ENCODE data around the gene INSIG1.

Gene INSIG1

GRCh38 chr7:155308330-155309020 lies 10.8 kb downstream of the INSIG1 start:
- no peak overlapping the region for H3K4me3 ChIP-seq (ENCODE audit: low read length)
- no peak overlapping the region for H3K9ac ChIP-seq (ENCODE audit: low read depth, low read length)
- no peaks in the 10 kb centered on the region for H3K9me3 ChIP-seq (replicated peaks; ENCODE audit: low read length)
- no peaks in the 10 kb centered on the region for H3K27me3 ChIP-seq (ENCODE audit: control insufficient read depth, insufficient read depth, low read length)
- no peaks in the 10 kb centered on the region for H3K4me1 ChIP-seq (ENCODE audit: control insufficient read depth, insufficient read depth, low read length)
- H3K4me2 ChIP-seq (ENCODE audit: low read length), result no peak overlapping the region
- peaks cover 60% of the 10 kb centered on the region for H3K36me3 ChIP-seq (ENCODE audit: insufficient read depth, low read length)

- H3K4me2 ChIP-seq (ENCODE audit: low read length), result no peak overlapping the region
- H3K36me3 ChIP-seq (ENCODE audit: insufficient read depth, low read length), result peaks cover 57% of the 10 kb centered on the region
- no peaks in the 10 kb centered on the region for H3K27me3 ChIP-seq (ENCODE audit: control insufficient read depth, insufficient read depth, low read length)
- no peaks in the 10 kb centered on the region for H3K4me1 ChIP-seq (ENCODE audit: control insufficient read depth, insufficient read depth, low read length)
- H3K9me3 ChIP-seq (replicated peaks; ENCODE audit: low read length), result no peaks in the 10 kb centered on the region
- no peak overlapping the region for H3K9ac ChIP-seq (ENCODE audit: low read depth, low read length)
- no peak overlapping the region for H3K4me3 ChIP-seq (ENCODE audit: low read length)
Measured at GRCh38 chr7:155309021-155309338, 11.3 kb downstream of the INSIG1 start.

DNA sequence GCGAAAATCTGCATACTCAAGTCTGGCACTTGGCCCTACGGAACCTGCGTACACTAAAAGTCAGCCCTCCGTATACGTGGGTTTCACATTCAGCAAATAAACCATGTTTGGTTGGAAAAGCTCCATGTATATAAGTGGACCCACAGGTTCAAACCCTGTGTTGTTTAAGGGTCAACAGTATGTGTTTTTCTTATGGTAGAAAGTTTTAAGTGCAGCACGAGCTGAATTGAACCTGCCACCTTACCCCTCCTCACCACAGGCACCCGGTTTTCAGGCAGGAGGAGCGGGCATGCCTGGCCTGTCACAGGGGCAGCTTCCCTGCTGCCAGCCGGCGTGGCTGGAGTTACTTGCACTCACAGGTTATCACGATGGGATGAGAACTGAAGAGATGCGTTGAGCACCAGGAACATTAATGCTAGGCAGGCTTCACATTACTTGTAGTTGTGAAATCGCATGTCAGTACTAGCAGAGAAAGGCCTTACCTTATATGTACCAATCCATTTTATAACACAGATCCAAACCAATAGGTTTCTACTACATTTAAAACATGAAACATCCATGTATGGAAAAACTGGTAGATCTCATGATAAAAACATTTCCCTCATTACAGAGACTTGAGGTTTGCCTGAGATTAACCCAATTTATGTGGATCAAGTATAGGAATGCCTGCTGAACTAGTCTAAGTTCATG lies 12.9 kb downstream of the INSIG1 start:
- no peaks in the 10 kb centered on the region for H3K9me3 ChIP-seq (replicated peaks; ENCODE audit: low read length)
- no peak overlapping the region for H3K9ac ChIP-seq (ENCODE audit: low read depth, low read length)
- no peak overlapping the region for H3K4me3 ChIP-seq (ENCODE audit: low read length)
- peaks cover 45% of the 10 kb centered on the region for H3K36me3 ChIP-seq (ENCODE audit: insufficient read depth, low read length)
- no peaks in the 10 kb centered on the region for H3K27me3 ChIP-seq (ENCODE audit: control insufficient read depth, insufficient read depth, low read length)
- no peak overlapping the region for H3K4me2 ChIP-seq (ENCODE audit: low read length)
- H3K4me1 ChIP-seq (ENCODE audit: control insufficient read depth, insufficient read depth, low read length), result no peaks in the 10 kb centered on the region

DNA sequence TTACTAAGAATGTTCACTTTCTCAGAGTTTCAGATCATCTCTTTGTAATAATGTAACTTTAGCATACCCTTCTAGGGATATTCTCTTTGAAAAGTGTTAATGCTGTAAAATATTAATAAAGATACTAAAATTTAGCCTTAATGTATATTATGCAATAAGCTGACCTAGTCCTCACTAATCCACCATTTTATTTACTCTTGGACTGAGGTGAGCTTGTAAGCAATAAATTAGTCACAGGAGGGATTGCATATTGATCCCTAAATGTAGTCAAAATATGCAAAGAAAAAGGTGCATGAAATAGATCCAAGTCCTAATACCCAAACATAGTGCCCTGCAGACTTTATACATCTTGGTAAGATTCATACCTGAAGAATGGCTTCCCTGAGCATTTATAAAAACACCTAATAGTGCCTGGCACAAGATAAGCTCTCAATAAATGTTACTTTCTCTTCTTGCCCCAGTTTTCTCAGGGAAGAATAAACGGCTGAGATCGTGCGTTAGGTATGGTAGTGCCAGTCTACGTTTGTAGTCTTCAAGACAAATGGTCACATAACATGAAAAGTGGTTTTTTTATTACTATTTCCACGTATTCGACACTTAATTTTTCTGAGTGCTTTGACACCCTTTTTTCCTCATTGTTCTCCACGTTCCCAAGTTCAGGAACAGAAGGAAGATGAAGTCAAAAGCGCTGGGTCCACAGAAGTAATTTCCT lies 14.3 kb downstream of the INSIG1 start:
- no peak overlapping the region for H3K9ac ChIP-seq (ENCODE audit: low read depth, low read length)
- H3K36me3 ChIP-seq (ENCODE audit: insufficient read depth, low read length), result peaks cover 35% of the 10 kb centered on the region
- H3K4me2 ChIP-seq (ENCODE audit: low read length), result no peak overlapping the region
- no peaks in the 10 kb centered on the region for H3K27me3 ChIP-seq (ENCODE audit: control insufficient read depth, insufficient read depth, low read length)
- H3K4me1 ChIP-seq (ENCODE audit: control insufficient read depth, insufficient read depth, low read length), result no peaks in the 10 kb centered on the region
- H3K4me3 ChIP-seq (ENCODE audit: low read length), result no peak overlapping the region
- no peaks in the 10 kb centered on the region for H3K9me3 ChIP-seq (replicated peaks; ENCODE audit: low read length)

- Histone ChIP-seq H3K9me3 (replicated peaks; ENCODE audit: low read length) (no peaks in the 10 kb centered on the region), H3K4me3 (ENCODE audit: low read length) (no peak overlapping the region), H3K9ac (ENCODE audit: low read depth, low read length) (no peak overlapping the region)
Measured at GRCh38 chr7:155312633-155313032, 15.0 kb downstream of the INSIG1 start.

DNA sequence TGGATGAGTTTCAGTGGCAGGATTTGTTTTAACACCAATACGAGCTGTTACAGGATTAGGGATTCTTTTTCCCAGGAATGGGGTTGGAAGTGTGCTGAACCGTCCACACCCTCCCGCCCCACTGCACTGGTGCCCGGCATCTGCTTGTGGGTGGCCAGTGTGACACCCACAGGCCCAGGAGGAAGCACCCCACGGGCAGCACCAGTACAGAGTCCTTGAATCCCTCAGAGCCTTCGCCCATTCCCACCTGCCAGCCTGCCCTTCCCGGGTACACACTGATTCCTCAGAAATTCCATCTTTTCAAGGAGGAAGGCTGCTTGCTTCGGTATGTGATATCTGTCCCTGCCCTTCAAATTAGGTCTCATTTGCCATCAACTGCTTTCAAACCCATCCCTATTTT lies 15.4 kb downstream of the INSIG1 start:
- Histone ChIP-seq H3K4me2 (ENCODE audit: low read length) (no peak overlapping the region), H3K4me3 (ENCODE audit: low read length) (no peak overlapping the region), H3K36me3 (ENCODE audit: insufficient read depth, low read length) (peaks cover 24% of the 10 kb centered on the region), H3K9me3 (replicated peaks; ENCODE audit: low read length) (no peaks in the 10 kb centered on the region), H3K9ac (ENCODE audit: low read depth, low read length) (no peak overlapping the region), H3K4me1 (ENCODE audit: control insufficient read depth, insufficient read depth, low read length) (no peaks in the 10 kb centered on the region), H3K27me3 (ENCODE audit: control insufficient read depth, insufficient read depth, low read length) (no peaks in the 10 kb centered on the region)

More at GRCh38 chr7:155312633-155313032, 15.0 kb downstream of the INSIG1 start:
- no peaks in the 10 kb centered on the region for H3K27me3 ChIP-seq (ENCODE audit: control insufficient read depth, insufficient read depth, low read length)
- H3K36me3 ChIP-seq (ENCODE audit: insufficient read depth, low read length), result peaks cover 29% of the 10 kb centered on the region
- no peaks in the 10 kb centered on the region for H3K4me1 ChIP-seq (ENCODE audit: control insufficient read depth, insufficient read depth, low read length)
- H3K4me2 ChIP-seq (ENCODE audit: low read length), result no peak overlapping the region

- no peaks in the 10 kb centered on the region for H3K4me1 ChIP-seq (ENCODE audit: control insufficient read depth, insufficient read depth, low read length)
- H3K36me3 ChIP-seq (ENCODE audit: insufficient read depth, low read length), result no peaks in the 10 kb centered on the region
- no peak overlapping the region for H3K4me3 ChIP-seq (ENCODE audit: low read length)
- H3K9ac ChIP-seq (ENCODE audit: low read depth, low read length), result no peak overlapping the region
- H3K9me3 ChIP-seq (replicated peaks; ENCODE audit: low read length), result no peaks in the 10 kb centered on the region
- H3K4me2 ChIP-seq (ENCODE audit: low read length), result no peak overlapping the region
- H3K27me3 ChIP-seq (ENCODE audit: control insufficient read depth, insufficient read depth, low read length), result no peaks in the 10 kb centered on the region
Measured at GRCh38 chr7:155315977-155316376, 18.3 kb downstream of the INSIG1 start.

- no peaks in the 10 kb centered on the region for H3K27me3 ChIP-seq (ENCODE audit: control insufficient read depth, insufficient read depth, low read length)
- no peak overlapping the region for H3K4me2 ChIP-seq (ENCODE audit: low read length)
- no peaks in the 10 kb centered on the region for H3K4me1 ChIP-seq (ENCODE audit: control insufficient read depth, insufficient read depth, low read length)
- no peak overlapping the region for H3K9ac ChIP-seq (ENCODE audit: low read depth, low read length)
- H3K9me3 ChIP-seq (replicated peaks; ENCODE audit: low read length), result no peaks in the 10 kb centered on the region
- no peak overlapping the region for H3K4me3 ChIP-seq (ENCODE audit: low read length)
- no peaks in the 10 kb centered on the region for H3K36me3 ChIP-seq (ENCODE audit: insufficient read depth, low read length)
Measured at GRCh38 chr7:155316427-155317113, 18.9 kb downstream of the INSIG1 start.

DNA sequence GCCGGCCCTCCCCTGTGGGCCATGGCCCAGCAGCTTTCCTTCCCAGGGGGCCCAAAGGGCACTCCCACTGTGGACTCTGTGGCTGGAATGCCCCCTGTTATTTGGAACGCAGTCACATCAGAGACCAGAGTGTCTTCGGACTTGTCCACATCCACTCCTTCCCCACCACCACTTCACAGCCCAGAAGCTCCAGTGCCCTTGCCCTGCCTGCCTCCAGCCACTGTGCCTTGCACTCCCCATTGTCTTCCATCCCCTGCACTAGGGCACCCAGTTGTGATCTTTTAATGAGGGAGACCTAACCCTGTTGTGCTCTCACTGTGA lies 19.4 kb downstream of the INSIG1 start:
- H3K9ac ChIP-seq (ENCODE audit: low read depth, low read length), result no peak overlapping the region
- no peaks in the 10 kb centered on the region for H3K36me3 ChIP-seq (ENCODE audit: insufficient read depth, low read length)
- no peak overlapping the region for H3K4me3 ChIP-seq (ENCODE audit: low read length)
- H3K4me1 ChIP-seq (ENCODE audit: control insufficient read depth, insufficient read depth, low read length), result no peaks in the 10 kb centered on the region
- H3K27me3 ChIP-seq (ENCODE audit: control insufficient read depth, insufficient read depth, low read length), result no peaks in the 10 kb centered on the region
- H3K4me2 ChIP-seq (ENCODE audit: low read length), result no peak overlapping the region
- H3K9me3 ChIP-seq (replicated peaks; ENCODE audit: low read length), result no peaks in the 10 kb centered on the region

GRCh38 chr7:155318245-155318644 lies 20.6 kb downstream of the INSIG1 start:
- H3K4me1 ChIP-seq (ENCODE audit: control insufficient read depth, insufficient read depth, low read length), result no peaks in the 10 kb centered on the region
- H3K36me3 ChIP-seq (ENCODE audit: insufficient read depth, low read length), result no peaks in the 10 kb centered on the region
- H3K4me2 ChIP-seq (ENCODE audit: low read length), result no peak overlapping the region
- H3K27me3 ChIP-seq (ENCODE audit: control insufficient read depth, insufficient read depth, low read length), result no peaks in the 10 kb centered on the region
- H3K9me3 ChIP-seq (replicated peaks; ENCODE audit: low read length), result peaks cover 3% of the 10 kb centered on the region
- no peak overlapping the region for H3K9ac ChIP-seq (ENCODE audit: low read depth, low read length)
- no peak overlapping the region for H3K4me3 ChIP-seq (ENCODE audit: low read length)

DNA sequence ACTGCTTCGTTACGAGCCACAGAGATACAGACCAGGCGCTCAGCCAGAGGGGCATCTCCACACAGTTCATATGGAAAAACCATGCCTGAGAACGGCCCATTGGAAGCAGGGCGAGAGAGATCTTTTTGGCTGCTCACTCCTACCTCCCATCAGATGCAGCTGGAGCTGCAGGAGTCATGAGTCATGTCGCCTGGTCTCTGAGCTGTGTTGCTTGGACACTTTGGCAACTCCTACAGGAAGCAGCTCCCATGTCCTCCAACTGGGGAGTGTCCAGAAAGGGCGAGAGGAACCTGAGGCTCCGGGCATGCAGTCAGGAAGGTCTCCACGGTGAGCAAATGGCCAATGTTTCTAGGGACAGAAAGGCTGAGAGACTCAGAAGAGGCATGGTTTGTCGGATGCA lies 24.9 kb downstream of the INSIG1 start:
- H3K4me1 ChIP-seq (ENCODE audit: control insufficient read depth, insufficient read depth, low read length), result no peaks in the 10 kb centered on the region
- H3K9ac ChIP-seq (ENCODE audit: low read depth, low read length), result no peak overlapping the region
- H3K9me3 ChIP-seq (replicated peaks; ENCODE audit: low read length), result peaks cover 3% of the 10 kb centered on the region
- H3K4me2 ChIP-seq (ENCODE audit: low read length), result no peak overlapping the region
- peaks cover 8% of the 10 kb centered on the region for H3K27me3 ChIP-seq (ENCODE audit: control insufficient read depth, insufficient read depth, low read length)
- no peak overlapping the region for H3K4me3 ChIP-seq (ENCODE audit: low read length)
- no peaks in the 10 kb centered on the region for H3K36me3 ChIP-seq (ENCODE audit: insufficient read depth, low read length)

All from skeletal muscle satellite cell (primary cell).